HG02943 (cell line): ENCODE measurements around the gene STK11.
"Not testable (repeated sequence)": the region's sequence is repeated elsewhere in the genome, so short reads cannot be mapped to it uniquely, and the experiment has no call there.

Source experiments
- ATAC-seq: cut with Tn5 transposase; IDR thresholded peaks from one replicate; pipeline ENCODE4 v1.9.1; 2021; ENCODE audit warnings: mild to moderate bottlenecking, low read depth, moderate library complexity; ENCODE audit not compliant: unreplicated experiment

STK11 gene

GRCh38 chr19:1168572-1169410 is 36.8 kb upstream of the STK11 start:
- no peak for ATAC-seq

- no peak for ATAC-seq
These were observed 36.2 kb upstream of the STK11 start for GRCh38 chr19:1169411-1169791.

DNA sequence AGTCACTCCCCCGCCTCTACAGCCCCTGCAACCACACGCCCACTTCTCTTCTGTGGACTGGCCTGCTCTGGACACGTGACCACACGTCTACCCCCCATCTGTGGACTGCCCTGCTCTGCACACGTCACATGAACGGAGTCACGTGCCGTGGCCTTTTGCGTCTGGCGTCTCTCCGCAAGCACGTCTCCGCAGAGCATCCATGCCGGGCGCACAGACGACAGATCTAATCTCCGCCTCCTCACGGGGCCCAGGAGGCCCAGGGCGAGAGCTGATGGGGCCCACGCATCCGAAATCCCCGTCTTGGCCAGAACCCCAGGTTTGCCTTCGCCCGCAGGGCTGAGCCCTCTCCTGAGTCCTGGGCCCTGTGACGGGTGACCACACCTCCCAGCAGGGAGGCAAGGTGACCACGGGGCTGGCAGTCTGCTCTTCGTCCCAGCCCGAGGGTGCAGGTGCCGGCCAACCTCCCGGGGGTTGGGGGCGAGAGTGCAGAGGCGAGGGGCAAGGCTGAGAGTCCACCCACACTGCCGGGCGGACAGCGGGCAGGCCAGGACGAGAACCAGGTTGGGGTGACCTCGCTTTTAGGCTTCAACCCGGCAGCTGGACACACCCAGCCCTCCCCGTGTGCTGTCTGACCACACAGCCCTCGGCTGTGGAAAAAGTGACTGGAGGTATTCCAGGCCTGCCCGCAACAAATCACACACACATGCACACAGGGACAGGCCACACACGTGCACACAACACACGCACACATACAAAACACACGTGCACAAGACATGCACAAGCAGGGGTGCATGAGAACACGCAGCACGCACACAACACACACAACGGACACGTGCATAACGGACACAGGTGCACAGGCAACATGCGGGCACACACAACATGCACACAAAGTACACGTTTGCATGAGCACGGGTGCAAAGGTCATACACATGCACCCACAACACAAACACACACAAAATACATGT is 35.4 kb upstream of the STK11 start:
- ATAC-seq = no peak

GRCh38 chr19:1170938-1171754 is 34.4 kb upstream of the STK11 start:
- no peak for ATAC-seq

GRCh38 chr19:1171755-1172352 is 33.7 kb upstream of the STK11 start:
- ATAC-seq = no peak

GRCh38 chr19:1172353-1173158 is 33.0 kb upstream of the STK11 start:
- no peak for ATAC-seq

GRCh38 chr19:1173159-1173844 is 32.3 kb upstream of the STK11 start:
- ATAC-seq = no peak

DNA sequence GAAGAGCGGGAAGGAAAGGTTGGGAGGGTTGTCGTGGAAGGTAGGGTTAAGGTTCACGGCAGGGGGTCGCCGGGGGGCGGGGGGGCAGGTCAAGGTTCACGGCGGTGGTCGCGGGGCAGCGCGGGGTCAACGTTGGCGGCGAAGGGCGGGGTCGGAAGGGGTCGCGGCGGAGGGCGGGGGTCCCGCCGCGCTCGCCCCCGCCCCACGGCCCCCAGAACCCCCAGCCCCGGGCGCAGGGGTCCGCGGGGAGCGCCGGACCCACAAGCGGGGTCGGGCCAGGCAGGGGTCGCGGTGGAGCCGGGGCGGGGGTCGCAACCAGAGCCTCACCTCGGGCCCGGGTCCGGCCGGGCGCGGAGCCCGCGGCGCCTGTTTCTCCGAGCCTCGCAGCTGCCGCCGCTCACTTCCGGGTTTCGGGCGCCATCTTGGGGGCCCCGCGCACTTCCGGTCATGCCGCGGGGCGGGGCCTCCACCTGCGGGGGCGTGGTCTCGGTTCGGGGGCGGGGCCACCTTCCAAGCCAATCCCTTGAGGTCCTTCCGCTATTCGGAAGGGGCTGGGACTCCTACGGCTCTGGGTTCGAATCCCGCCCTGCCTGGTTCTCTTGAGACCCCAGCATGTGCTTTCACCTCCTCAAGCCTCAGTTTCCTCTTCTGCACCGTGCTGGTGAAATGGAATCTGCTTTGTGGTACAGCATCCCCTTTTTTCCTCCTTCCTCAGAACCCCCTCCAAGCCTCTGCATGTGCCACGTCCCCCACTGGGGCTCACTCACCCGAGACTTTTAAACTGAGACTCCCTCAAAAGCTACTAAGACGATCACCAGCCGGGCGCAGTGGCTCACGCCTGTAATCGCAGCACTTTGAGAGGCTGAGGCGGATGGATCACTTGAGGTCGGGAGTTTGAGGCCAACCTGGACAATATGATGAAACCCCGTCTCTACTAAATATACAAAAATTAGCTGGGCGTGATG is 31.5 kb upstream of the STK11 start, which contains the start of gene SBNO2:
Gene SBNO2 (minus strand): TSS at position 424 of the 965 bp plus-strand sequence. CDS start 19,992 bp downstream, outside the sequence.
- ATAC-seq = no peak

DNA sequence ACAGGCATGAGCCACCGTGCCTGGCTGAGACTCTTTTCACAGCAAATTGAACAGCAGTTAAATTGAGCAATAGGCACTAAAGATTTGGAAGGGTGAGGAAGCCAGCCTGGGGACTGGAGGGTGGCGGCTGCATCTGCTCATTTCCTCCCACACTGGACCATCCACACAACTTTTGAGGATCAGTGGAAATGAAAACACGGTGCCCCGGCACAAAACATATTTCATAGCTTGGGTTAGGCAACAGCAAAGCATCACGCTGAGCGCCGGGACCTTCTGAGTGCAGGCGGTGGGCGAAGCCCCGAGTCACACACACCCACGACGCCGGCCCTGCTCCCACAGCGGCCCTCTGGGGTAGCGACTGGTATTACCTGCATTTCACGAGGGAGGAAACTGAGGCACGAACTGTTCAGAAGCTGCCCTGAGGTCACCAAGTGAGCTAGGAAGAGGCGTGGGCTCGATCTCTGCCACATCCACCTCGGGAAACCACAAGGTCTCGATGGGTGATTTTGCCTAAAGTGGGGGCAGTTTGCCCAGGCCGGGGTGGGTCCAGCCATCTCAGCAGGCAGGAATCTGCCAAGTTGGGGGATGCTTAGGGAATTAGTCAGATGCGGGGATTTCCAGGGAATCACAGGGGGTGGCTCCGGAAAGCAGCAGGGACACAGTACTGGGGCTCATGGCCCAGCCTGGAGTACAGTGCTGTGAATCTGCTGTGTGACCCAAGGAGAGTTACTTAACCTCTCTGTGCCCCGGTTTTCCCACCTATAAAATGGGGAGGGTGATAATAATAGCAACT is 28.1 kb upstream of the STK11 start:
- no peak for ATAC-seq

DNA sequence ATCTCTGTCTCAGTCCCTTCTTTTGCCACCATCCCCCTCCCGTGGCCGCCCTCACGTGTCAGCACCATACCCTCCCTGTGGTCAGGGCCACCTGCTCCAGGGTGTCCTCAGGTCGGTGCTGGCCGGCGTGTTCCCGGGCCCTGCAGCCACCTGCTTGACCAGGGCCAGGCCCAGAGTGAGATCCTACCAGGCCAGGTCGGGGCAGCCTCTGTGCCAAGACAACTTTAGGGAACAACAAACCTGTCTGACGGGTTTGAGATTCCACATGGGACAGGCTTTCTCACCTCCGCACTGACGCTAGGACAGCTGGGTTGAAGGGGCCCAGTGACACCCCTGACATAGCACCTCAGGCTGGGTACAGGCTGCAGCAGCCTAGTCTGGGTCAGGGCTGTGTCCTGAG is 24.0 kb upstream of the STK11 start:
- no peak for ATAC-seq

DNA sequence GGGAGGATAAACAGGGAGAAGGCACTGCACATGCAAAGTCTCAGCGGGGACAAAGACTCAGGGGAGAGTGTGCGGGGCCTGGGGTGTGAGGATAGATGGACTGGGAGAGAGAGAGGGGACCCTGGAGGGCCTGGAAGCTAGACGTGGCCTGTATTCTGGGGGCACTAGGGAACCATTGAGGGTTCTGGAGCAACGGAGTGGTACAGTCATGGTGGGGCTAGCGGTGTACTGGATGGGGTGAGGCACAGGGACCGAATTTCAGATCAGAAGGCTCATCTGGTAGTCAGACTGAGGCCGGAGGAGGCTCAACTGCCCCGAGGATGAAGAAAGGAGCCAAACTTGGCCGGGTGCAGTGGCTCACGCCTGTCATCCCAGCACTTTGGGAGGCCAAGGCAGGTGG is 23.5 kb upstream of the STK11 start:
- no peak for ATAC-seq

DNA sequence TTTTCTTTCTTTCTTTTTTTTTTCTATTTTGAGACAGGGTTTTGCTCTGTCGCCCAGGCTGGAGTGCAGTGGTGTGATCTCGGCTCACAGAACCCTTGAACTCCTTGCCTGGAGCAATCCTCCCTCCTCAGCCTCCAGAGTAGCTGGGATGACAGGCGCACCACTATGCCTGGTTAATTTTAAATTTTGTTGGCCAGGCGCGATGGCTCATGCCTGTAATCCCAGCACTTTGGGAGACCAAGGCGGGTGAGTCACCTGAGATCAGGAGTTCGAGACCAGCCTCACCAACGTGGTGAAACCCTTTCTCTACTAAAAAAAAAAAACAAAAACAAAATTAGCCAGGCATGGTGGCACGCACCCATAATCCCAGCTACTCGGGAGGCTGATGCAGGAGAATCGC is 22.9 kb upstream of the STK11 start:
- ATAC-seq = no peak

GRCh38 chr19:1183543-1184172 is 21.9 kb upstream of the STK11 start:
- no peak for ATAC-seq

- ATAC-seq = no peak
These were observed 16.2 kb upstream of the STK11 start for GRCh38 chr19:1189419-1189818.

DNA sequence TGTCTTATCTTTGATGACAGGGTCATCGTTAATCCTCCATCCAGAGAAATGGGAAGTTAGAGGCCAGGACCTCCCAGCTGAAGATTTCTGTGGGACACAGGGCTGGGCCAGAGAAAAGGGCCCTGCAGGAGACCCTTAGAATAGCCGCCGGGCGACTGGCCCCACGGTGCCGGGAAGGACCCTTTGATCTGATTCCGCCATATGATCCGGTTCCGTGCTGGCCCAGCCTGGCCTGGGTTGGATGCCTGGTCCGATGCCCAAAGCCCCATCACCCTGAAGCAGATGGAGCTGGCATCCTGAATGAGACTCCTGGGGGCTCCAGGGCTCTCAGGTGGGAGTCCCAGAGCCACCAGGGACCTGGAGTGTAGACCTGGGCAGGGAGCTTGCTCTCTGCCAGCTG is 6.0 kb upstream of the STK11 start:
- no peak for ATAC-seq

DNA sequence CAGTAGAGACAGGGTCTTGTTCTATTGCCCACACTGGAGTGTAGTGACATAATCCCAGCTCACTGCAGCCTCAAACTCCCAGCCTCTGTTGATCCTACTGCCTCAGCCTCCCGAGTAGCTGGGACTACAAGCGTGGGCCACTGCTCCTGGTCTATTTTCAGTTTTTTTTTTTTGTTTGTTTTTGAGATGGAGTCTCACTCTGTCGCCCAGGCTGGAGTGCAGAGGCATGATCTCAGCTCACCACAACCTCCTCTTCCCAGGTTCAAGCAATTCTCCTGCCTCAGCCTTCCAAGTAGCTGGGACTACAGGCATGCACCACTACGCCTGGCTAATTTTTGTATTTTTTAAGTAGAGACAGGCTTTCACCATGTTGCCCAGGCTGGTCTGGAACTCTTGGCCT is 5.0 kb upstream of the STK11 start:
- ATAC-seq = not testable (repeated sequence)
